Bronchial epithelial cell (primary cell): ENCODE results near the gene CCDC107. TPM values are rescaled to one million over a fixed set of nuclear protein-coding genes. Genes with fewer than 3 reads are reported as not detected.
"Not testable (repeated sequence)": the region's sequence is repeated elsewhere in the genome, so short reads cannot be mapped to it uniquely, and the experiment has no call there.

ENCODE experiments used
- DNase-seq: peaks from one replicate; pipeline ENCODE4 v3.0.0-alpha.2; 2010; ENCODE audit warnings: low read depth
- FAIRE-seq: peaks from 2 replicates; lab custom pipeline; 2011; peaks lifted over from hg19 to GRCh38; lab: Jason Lieb, UNC
- H3K27me3 ChIP-seq: 2 replicates; pipeline ENCODE4 v1.5.1; 2011; ENCODE audit warnings: low read length; ENCODE audit not compliant: control insufficient read depth, insufficient read depth
- H3K36me3 ChIP-seq: 2 replicates; pipeline ENCODE4 v1.5.1; 2011; ENCODE audit warnings: low read length; ENCODE audit not compliant: control insufficient read depth, insufficient read depth
- H3K4me3 ChIP-seq: 2 replicates; pipeline ENCODE4 v1.5.1; 2011; ENCODE audit warnings: mild to moderate bottlenecking, low read depth, low read length, control low read depth
- CTCF ChIP-seq: IDR thresholded peaks from 2 replicates; pipeline ENCODE4 v1.5.1; 2011; ENCODE audit warnings: mild to moderate bottlenecking, moderate library complexity, low read length, control low read depth, inconsistent platforms; ENCODE audit not compliant: insufficient read depth, severe bottlenecking
- total RNA-seq: library from RNA; depleted of rRNA; stranded (reverse); fragments of >200 nt; gene quantifications from 2 replicates; pipeline ENCODE4 v1.2.1, GENCODE V29; 2014

Gene CCDC107
- 11.4 and 13.7 TPM in 2 replicates for total RNA-seq

- DNase-seq: peak; percentile 57
- H3K4me3 ChIP-seq: peak within 1 kb of the TSS; percentile 64
- H3K36me3 ChIP-seq: peaks cover 1% of the 10 kb centered on the region
- H3K27me3 ChIP-seq: no peaks in the 10 kb centered on the region
- TF ChIP-seq CTCF: peak; percentile 83
- FAIRE-seq: no peak
Measured at GRCh38 chr9:35658137-35658967, at the start of gene CCDC107. TSS of gene CCDC107 (plus strand) at chr9:35658292. CDS start at chr9:35658380, 88 bp downstream.

GRCh38 chr9:35609001-35609819 lies 48.9 kb upstream of the CCDC107 start:
- FAIRE-seq (no peak), DNase-seq (no peak)
- Histone ChIP-seq H3K27me3 (no peaks in the 10 kb centered on the region), H3K36me3 (peaks cover 8% of the 10 kb centered on the region), H3K4me3 (no peak overlapping the region)
- no peak for TF ChIP-seq CTCF

GRCh38 chr9:35609820-35610163 lies 48.3 kb upstream of the CCDC107 start:
- H3K27me3 ChIP-seq: no peaks in the 10 kb centered on the region
- TF ChIP-seq CTCF: no peak
- DNase-seq (no peak), FAIRE-seq (no peak)
- peaks cover 8% of the 10 kb centered on the region for H3K36me3 ChIP-seq
- no peak overlapping the region for H3K4me3 ChIP-seq

GRCh38 chr9:35611230-35611797 lies 46.8 kb upstream of the CCDC107 start:
- peak; percentile 79 for TF ChIP-seq CTCF
- DNase-seq (peak; percentile 44), FAIRE-seq (peak; percentile 52)
- no peak overlapping the region for H3K4me3 ChIP-seq
- peaks cover 1% of the 10 kb centered on the region for H3K27me3 ChIP-seq
- peaks cover 8% of the 10 kb centered on the region for H3K36me3 ChIP-seq

- FAIRE-seq, H3K27me3 ChIP-seq, DNase-seq, H3K36me3 ChIP-seq, H3K4me3 ChIP-seq: not testable (repeated sequence)
Measured at GRCh38 chr9:35612066-35612465, 46.0 kb upstream of the CCDC107 start.

- FAIRE-seq (peak; percentile 58), DNase-seq (no peak)
- no peak for TF ChIP-seq CTCF
- Histone ChIP-seq H3K36me3 (peaks cover 8% of the 10 kb centered on the region), H3K27me3 (peaks cover 4% of the 10 kb centered on the region), H3K4me3 (no peak overlapping the region)
Measured at GRCh38 chr9:35612843-35613242, 45.2 kb upstream of the CCDC107 start.
